GM12875 (cell line): ENCODE data around the gene KCNMA1.

Experiments used
- H3K4me3 ChIP-seq: one replicate; pipeline ENCODE4 v1.5.1; 2011; ENCODE audit warnings: low read depth, low read length, control low read depth
- CTCF ChIP-seq: IDR thresholded peaks from 2 replicates; pipeline ENCODE4 v1.5.1; 2011; ENCODE audit warnings: low read depth, mild to moderate bottlenecking, control low read depth, inconsistent platforms, low read length, moderate library complexity, borderline replicate concordance; ENCODE audit not compliant: insufficient read depth

Gene KCNMA1

GRCh38 chr10:77156406-77156879 lies 481.2 kb downstream of the KCNMA1 start:
- H3K4me3 ChIP-seq = no peak overlapping the region
- TF ChIP-seq CTCF = no peak

- no peak overlapping the region for H3K4me3 ChIP-seq
- TF ChIP-seq CTCF = no peak
Observed at GRCh38 chr10:77152256-77152655, 485.4 kb downstream of the KCNMA1 start.

- no peak for TF ChIP-seq CTCF
Observed at GRCh38 chr10:77151408-77151807, 486.2 kb downstream of the KCNMA1 start.

GRCh38 chr10:77149706-77150105 lies 487.9 kb downstream of the KCNMA1 start:
- TF ChIP-seq CTCF = no peak
- no peak overlapping the region for H3K4me3 ChIP-seq

More at GRCh38 chr10:77151408-77151807, 486.2 kb downstream of the KCNMA1 start:
- H3K4me3 ChIP-seq = no peak overlapping the region

GRCh38 chr10:77149001-77149400 lies 488.6 kb downstream of the KCNMA1 start:
- no peak overlapping the region for H3K4me3 ChIP-seq
- no peak for TF ChIP-seq CTCF

- TF ChIP-seq CTCF = no peak
Observed at GRCh38 chr10:77147871-77148270, 489.7 kb downstream of the KCNMA1 start.

GRCh38 chr10:77146712-77147336 lies 490.8 kb downstream of the KCNMA1 start:
- no peak for TF ChIP-seq CTCF
- no peak overlapping the region for H3K4me3 ChIP-seq

More at GRCh38 chr10:77147871-77148270, 489.7 kb downstream of the KCNMA1 start:
- no peak overlapping the region for H3K4me3 ChIP-seq
